ENCODE results near the gene SRPK2.

SRPK2 gene

DNA sequence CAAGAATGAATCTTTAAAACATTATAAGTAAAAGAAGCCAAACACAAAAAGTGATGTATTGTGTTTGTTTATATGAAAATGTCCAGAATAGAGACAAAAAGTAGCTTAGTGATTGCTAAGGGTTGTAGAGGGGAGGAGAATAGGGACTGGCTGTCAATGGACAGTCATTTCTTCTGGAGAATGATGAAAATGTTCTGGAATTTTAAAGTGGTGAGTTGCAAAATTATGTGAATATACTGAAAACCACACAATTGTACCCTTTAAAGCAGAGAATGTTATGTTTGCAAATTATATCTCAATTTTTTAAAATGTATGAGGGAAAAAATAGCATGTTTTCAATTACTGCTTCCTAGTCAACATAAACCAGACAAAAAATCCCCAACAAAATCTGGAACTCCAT is 200.5 kb downstream of the SRPK2 start:
- Histone ChIP-seq H3K9ac (ENCODE audit: insufficient read length) (no peak overlapping the region), H3K27ac (no peak overlapping the region), H3K4me3 (no peak overlapping the region), H3K36me3 (ENCODE audit: insufficient read depth, low read length) (no peaks in the 10 kb centered on the region), H3K9me3 (ENCODE audit: low read depth, low read length) (no peaks in the 10 kb centered on the region)
- DNase-seq (ENCODE audit: low read depth, low spot score), result no peak
- TF ChIP-seq EZH2 (IDR thresholded peaks at IDR 0.05) (no peak), POLR2AphosphoS5 (IDR thresholded peaks at IDR 0.05; ENCODE audit: borderline replicate concordance, low read depth, low read length) (no peak), FOXP2 (optimal IDR thresholded peaks at IDR 0.05; ENCODE audit: control extremely low read depth, extremely low read length, insufficient read depth) (no peak)

DNA sequence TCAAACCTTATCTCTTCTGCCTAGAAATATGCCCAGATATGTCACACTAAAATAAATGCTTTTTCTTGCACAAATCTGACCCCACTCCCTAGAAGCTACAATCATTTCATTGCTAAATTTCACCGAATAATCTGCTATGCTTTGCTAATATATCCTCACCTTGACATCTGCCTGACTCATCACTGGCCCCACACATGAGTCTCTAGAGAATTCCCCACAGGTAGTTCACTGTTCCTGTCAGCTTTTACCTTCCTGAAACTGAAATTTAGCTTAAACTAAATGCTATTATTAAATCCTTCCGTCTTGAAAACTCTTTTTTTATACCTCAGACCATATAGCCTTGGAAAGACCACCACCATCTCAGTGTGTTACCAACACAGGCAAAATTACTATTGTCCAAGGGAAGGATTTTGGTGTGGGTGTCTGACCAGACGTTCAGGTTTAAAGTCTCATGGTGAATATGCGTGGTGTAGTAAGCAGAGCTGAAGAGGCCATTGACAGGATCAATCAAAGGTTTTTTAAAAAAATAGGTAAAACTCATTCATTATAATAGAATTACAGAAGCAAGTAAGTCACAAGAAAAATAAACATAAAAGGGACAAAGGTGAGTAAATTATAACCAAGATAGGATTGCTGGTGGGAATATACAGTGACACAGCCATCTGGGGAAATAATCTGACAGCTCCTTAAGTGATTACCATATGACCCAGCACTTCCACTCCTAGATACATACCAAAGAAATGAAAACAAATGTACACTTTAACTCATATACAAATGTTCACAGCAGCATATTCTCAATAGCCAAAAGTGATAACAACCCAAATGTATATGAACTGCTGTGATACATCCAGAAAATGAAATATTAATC is 201.2 kb downstream of the SRPK2 start:
- TF ChIP-seq POLR2AphosphoS5 (IDR thresholded peaks at IDR 0.05; ENCODE audit: borderline replicate concordance, low read depth, low read length) (no peak), EZH2 (IDR thresholded peaks at IDR 0.05) (no peak), FOXP2 (optimal IDR thresholded peaks at IDR 0.05; ENCODE audit: control extremely low read depth, extremely low read length, insufficient read depth) (no peak)
- DNase-seq (ENCODE audit: low read depth, low spot score), result no peak
- no peak overlapping the region for H3K9ac ChIP-seq (ENCODE audit: insufficient read length)
- H3K4me3 ChIP-seq, result no peak overlapping the region
- no peaks in the 10 kb centered on the region for H3K9me3 ChIP-seq (ENCODE audit: low read depth, low read length)
- H3K36me3 ChIP-seq (ENCODE audit: insufficient read depth, low read length), result no peaks in the 10 kb centered on the region
- no peak overlapping the region for H3K27ac ChIP-seq

DNA sequence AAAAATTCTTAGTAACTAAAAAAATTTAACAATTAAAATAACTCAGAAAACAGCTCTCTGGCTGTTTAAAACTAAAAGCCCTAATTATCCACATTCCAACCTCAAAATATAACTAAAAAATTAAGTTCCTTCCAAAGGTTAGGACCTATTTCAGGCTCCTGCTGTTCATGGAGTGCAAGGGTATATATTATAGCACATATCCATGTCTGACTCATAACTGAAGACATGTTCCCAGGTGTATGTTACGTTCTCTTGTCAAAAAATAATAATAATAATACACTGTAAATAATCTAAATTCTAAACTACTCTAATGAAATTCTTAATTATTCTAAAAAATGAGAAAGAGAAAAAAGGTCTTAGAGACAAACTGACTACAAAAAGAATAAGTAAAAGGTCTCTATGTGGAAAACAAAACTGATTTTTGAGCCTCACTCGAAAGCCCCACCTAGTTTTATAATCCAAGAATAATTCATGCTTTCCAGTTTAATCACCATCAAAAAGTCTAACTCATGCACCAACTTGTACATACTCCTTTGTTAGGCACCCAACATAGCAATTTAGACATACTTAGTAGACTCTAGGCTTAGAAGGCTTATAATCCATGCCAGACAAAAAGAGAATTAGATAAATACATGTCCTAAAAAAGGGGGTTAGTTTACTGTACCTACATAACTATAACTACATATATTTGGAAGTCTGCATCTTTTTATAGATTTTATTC is 203.3 kb downstream of the SRPK2 start:
- no peak for DNase-seq (ENCODE audit: low read depth, low spot score)
- TF ChIP-seq FOXP2 (optimal IDR thresholded peaks at IDR 0.05; ENCODE audit: control extremely low read depth, extremely low read length, insufficient read depth), result no peak
- TF ChIP-seq POLR2AphosphoS5 (IDR thresholded peaks at IDR 0.05; ENCODE audit: borderline replicate concordance, low read depth, low read length), result no peak
- no peak for TF ChIP-seq EZH2 (IDR thresholded peaks at IDR 0.05)
- H3K9ac ChIP-seq (ENCODE audit: insufficient read length), result no peak overlapping the region
- no peaks in the 10 kb centered on the region for H3K9me3 ChIP-seq (ENCODE audit: low read depth, low read length)
- H3K27ac ChIP-seq, result no peak overlapping the region
- no peak overlapping the region for H3K4me3 ChIP-seq
- no peaks in the 10 kb centered on the region for H3K36me3 ChIP-seq (ENCODE audit: insufficient read depth, low read length)

DNA sequence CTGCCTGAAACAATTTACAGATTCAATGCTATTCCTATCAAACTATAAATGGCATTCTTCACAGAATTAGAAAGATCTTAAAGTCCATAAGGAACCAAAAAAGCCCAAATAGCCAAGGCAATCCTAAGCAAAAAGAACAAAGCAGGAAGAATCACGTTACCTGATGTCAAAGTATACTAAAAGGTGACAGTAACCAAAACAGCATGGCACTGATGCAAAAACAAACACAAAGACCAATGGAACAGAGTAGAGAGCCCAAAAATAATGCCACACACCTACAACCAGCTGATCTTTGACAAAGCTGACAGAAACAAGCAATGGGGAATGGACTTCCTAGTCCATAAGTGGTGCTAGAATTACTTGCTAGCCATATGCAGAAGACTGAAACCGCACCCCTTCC is 208.7 kb downstream of the SRPK2 start:
- Histone ChIP-seq H3K9me3 (ENCODE audit: low read depth, low read length) (peaks cover 4% of the 10 kb centered on the region; the same call in 1 of the 2 replicates), H3K9ac (ENCODE audit: insufficient read length) (no peak overlapping the region), H3K4me3 (no peak overlapping the region), H3K36me3 (ENCODE audit: insufficient read depth, low read length) (no peaks in the 10 kb centered on the region), H3K27ac (no peak overlapping the region)
- no peak for TF ChIP-seq EZH2 (IDR thresholded peaks at IDR 0.05)
- TF ChIP-seq POLR2AphosphoS5 (IDR thresholded peaks at IDR 0.05; ENCODE audit: borderline replicate concordance, low read depth, low read length), result no peak
- DNase-seq (ENCODE audit: low read depth, low spot score), result no peak

DNA sequence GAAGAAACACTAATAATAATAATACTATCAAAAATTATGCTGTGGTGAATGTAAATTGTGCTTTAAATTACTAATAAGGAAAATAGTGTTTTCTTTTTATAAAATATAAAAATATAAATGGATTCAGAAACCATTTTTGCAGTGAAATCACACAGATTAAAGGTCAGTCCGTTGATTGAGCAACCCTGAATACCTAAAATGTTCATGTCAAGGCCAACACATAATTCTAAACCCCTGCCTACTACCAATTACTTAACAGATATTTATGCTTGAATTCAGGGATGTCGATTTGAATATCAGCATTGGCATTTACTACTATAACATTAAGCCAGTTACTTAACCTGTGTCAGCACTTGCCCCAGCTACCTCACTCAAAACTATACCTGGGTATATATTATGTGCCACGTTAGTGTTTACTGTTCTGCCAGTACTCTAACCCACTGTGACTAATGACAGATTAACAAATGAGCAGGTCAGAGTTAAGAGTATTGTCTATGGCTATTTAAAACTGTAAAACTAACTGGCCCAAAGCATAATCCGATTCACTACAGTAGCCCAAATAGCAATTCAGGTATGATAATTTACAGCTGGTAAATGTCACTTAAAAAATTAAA is 209.7 kb downstream of the SRPK2 start:
- H3K27ac ChIP-seq, result no peak overlapping the region
- H3K36me3 ChIP-seq (ENCODE audit: insufficient read depth, low read length), result no peaks in the 10 kb centered on the region
- TF ChIP-seq FOXP2 (optimal IDR thresholded peaks at IDR 0.05; ENCODE audit: control extremely low read depth, extremely low read length, insufficient read depth) (no peak), POLR2AphosphoS5 (IDR thresholded peaks at IDR 0.05; ENCODE audit: borderline replicate concordance, low read depth, low read length) (no peak), EZH2 (IDR thresholded peaks at IDR 0.05) (no peak)
- no peak for DNase-seq (ENCODE audit: low read depth, low spot score)
- H3K9ac ChIP-seq (ENCODE audit: insufficient read length), result no peak overlapping the region
- H3K9me3 ChIP-seq (ENCODE audit: low read depth, low read length), result peaks cover 4% of the 10 kb centered on the region; the same call in 1 of the 2 replicates
- no peak overlapping the region for H3K4me3 ChIP-seq

DNA sequence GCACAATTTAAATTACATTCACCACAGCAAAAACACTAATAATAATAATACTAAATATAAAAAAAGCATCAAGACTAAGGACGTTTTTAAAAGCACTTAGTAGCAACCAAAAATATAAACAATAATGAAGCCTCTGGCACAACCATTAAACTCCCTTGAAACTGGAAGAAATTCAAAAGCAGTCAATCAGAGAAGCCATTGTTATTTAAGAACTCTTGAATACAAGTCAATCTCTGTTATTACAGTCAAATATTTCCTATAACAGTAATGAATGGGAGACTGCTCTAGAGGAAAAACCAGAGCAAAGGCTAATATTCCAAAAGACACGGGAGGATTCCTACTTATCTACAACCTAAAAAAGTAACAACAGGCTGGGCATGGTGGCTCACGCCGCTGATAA is 210.5 kb downstream of the SRPK2 start:
- TF ChIP-seq POLR2AphosphoS5 (IDR thresholded peaks at IDR 0.05; ENCODE audit: borderline replicate concordance, low read depth, low read length) (no peak), FOXP2 (optimal IDR thresholded peaks at IDR 0.05; ENCODE audit: control extremely low read depth, extremely low read length, insufficient read depth) (no peak), EZH2 (IDR thresholded peaks at IDR 0.05) (no peak)
- H3K9ac ChIP-seq (ENCODE audit: insufficient read length), result no peak overlapping the region
- H3K9me3 ChIP-seq (ENCODE audit: low read depth, low read length), result peaks cover 4% of the 10 kb centered on the region; the same call in 1 of the 2 replicates
- no peak overlapping the region for H3K4me3 ChIP-seq
- no peaks in the 10 kb centered on the region for H3K36me3 ChIP-seq (ENCODE audit: insufficient read depth, low read length)
- peak overlapping the region; percentile 29; the same call in 1 of the 2 replicates for H3K27ac ChIP-seq
- DNase-seq (ENCODE audit: low read depth, low spot score), result no peak

DNA sequence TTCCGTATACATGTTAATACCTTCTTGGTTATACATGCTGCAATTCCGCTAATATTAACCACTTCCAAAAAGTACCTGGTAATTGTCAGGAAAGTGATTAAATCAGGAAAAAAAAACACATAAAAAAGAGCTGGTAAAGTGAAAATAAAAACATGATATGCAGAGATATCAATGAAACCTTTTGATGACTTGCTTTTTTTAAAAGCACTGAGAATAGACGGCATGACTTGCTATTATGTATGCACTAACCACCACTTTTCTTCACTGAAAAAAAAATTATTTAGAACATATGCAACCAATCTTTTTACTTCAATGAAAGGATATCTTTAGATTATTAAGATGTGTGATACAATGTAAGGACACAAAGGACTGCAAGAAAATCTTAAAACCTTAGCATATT is 211.7 kb downstream of the SRPK2 start:
- H3K9me3 ChIP-seq (ENCODE audit: low read depth, low read length), result peaks cover 4% of the 10 kb centered on the region; the same call in 1 of the 2 replicates
- no peaks in the 10 kb centered on the region for H3K36me3 ChIP-seq (ENCODE audit: insufficient read depth, low read length)
- no peak overlapping the region for H3K4me3 ChIP-seq
- H3K9ac ChIP-seq (ENCODE audit: insufficient read length), result no peak overlapping the region
- DNase-seq (ENCODE audit: low read depth, low spot score), result no peak
- TF ChIP-seq POLR2AphosphoS5 (IDR thresholded peaks at IDR 0.05; ENCODE audit: borderline replicate concordance, low read depth, low read length), result no peak
- TF ChIP-seq FOXP2 (optimal IDR thresholded peaks at IDR 0.05; ENCODE audit: control extremely low read depth, extremely low read length, insufficient read depth), result no peak
- TF ChIP-seq EZH2 (IDR thresholded peaks at IDR 0.05), result no peak
- H3K27ac ChIP-seq, result no peak overlapping the region

DNA sequence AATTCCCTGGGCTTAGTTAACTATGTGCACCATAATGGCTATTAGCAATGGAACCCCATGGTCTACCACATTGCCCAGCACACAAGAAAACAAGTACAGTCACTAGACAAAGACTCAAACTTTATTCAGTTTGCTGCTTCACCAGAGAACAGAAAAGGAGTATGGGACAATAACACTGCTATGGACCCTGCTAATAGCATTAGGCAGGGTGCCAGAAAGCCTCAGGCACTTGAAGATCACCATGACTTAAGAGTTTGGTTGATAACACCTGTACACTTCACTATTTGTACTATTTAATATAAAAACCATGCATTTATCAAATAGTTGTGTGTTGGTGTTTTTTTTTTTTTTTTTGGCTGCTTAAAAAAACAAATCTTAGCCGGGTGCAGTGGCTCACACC is 215.1 kb downstream of the SRPK2 start:
- Histone ChIP-seq H3K9ac (ENCODE audit: insufficient read length) (no peak overlapping the region), H3K27ac (no peak overlapping the region), H3K9me3 (ENCODE audit: low read depth, low read length) (no peaks in the 10 kb centered on the region), H3K36me3 (ENCODE audit: insufficient read depth, low read length) (peaks cover 5% of the 10 kb centered on the region), H3K4me3 (no peak overlapping the region)
- TF ChIP-seq FOXP2 (optimal IDR thresholded peaks at IDR 0.05; ENCODE audit: control extremely low read depth, extremely low read length, insufficient read depth) (no peak), POLR2AphosphoS5 (IDR thresholded peaks at IDR 0.05; ENCODE audit: borderline replicate concordance, low read depth, low read length) (no peak), EZH2 (IDR thresholded peaks at IDR 0.05) (no peak)
- DNase-seq (ENCODE audit: low read depth, low spot score), result no peak

Measured in SK-N-MC (cell line).